ENCODE measurements around the gene MYO1D.
"Not testable (repeated sequence)": the region's sequence is repeated elsewhere in the genome, so short reads cannot be mapped to it uniquely, and the experiment has no call there.

Gene MYO1D

GRCh38 chr17:32894245-32894644, 17.3 kb upstream of the MYO1D start:
- DNase-seq (ENCODE audit: low read depth) = no peak

GRCh38 chr17:32887410-32887809, 10.5 kb upstream of the MYO1D start:
- DNase-seq (ENCODE audit: low read depth) = not testable (repeated sequence)

GRCh38 chr17:32886951-32887350, 10.0 kb upstream of the MYO1D start:
- not testable (repeated sequence) for DNase-seq (ENCODE audit: low read depth)

- no peak for DNase-seq (ENCODE audit: low read depth)
Measured at GRCh38 chr17:32882734-32883133, 5.8 kb upstream of the MYO1D start.

GRCh38 chr17:32882029-32882428, 5.1 kb upstream of the MYO1D start:
- DNase-seq (ENCODE audit: low read depth) = no peak

GRCh38 chr17:32880671-32881453, 3.9 kb upstream of the MYO1D start:
- no peak for DNase-seq (ENCODE audit: low read depth)

GRCh38 chr17:32879134-32879533, 2.2 kb upstream of the MYO1D start:
- no peak for DNase-seq (ENCODE audit: low read depth)

- DNase-seq (ENCODE audit: low read depth) = no peak
Measured at GRCh38 chr17:32878211-32878610, 1.3 kb upstream of the MYO1D start.

- DNase-seq (ENCODE audit: low read depth) = no peak
Measured at GRCh38 chr17:32877164-32877764, 340 bp upstream of the MYO1D start.

GRCh38 chr17:32875923-32876416, 954 bp downstream of the MYO1D start:
- no peak for DNase-seq (ENCODE audit: low read depth)

- no peak for DNase-seq (ENCODE audit: low read depth)
Measured at GRCh38 chr17:32875230-32875917, 1.6 kb downstream of the MYO1D start.

- DNase-seq (ENCODE audit: low read depth) = no peak
Measured at GRCh38 chr17:32873114-32873513, 3.8 kb downstream of the MYO1D start.

- DNase-seq (ENCODE audit: low read depth) = no peak
Measured at GRCh38 chr17:32871746-32872145, 5.2 kb downstream of the MYO1D start.

- peak; percentile 60 for DNase-seq (ENCODE audit: low read depth)
Measured at GRCh38 chr17:32870969-32871368, 6.0 kb downstream of the MYO1D start.

GRCh38 chr17:32870027-32870670, 6.8 kb downstream of the MYO1D start:
- DNase-seq (ENCODE audit: low read depth) = no peak

GRCh38 chr17:32869345-32870026, 7.4 kb downstream of the MYO1D start:
- no peak for DNase-seq (ENCODE audit: low read depth)

- DNase-seq (ENCODE audit: low read depth) = no peak
Measured at GRCh38 chr17:32865141-32865540, 11.8 kb downstream of the MYO1D start.

GRCh38 chr17:32863559-32863958, 13.4 kb downstream of the MYO1D start:
- no peak for DNase-seq (ENCODE audit: low read depth)

GRCh38 chr17:32862940-32863339, 14.0 kb downstream of the MYO1D start:
- DNase-seq (ENCODE audit: low read depth) = no peak

GRCh38 chr17:32861981-32862380, 14.9 kb downstream of the MYO1D start:
- no peak for DNase-seq (ENCODE audit: low read depth)

GRCh38 chr17:32859857-32860525, 16.9 kb downstream of the MYO1D start:
- no peak for DNase-seq (ENCODE audit: low read depth)
